NCI-H526 treated with DMSO at 0.1 percent for 48 hours (cell line): Measurements from ENCODE around the gene TAS2R1.

Source experiments
- DNase-seq: peaks from one replicate; lab custom pipeline; 2025; lab: John Stamatoyannopoulos, UW

TAS2R1 gene

DNA sequence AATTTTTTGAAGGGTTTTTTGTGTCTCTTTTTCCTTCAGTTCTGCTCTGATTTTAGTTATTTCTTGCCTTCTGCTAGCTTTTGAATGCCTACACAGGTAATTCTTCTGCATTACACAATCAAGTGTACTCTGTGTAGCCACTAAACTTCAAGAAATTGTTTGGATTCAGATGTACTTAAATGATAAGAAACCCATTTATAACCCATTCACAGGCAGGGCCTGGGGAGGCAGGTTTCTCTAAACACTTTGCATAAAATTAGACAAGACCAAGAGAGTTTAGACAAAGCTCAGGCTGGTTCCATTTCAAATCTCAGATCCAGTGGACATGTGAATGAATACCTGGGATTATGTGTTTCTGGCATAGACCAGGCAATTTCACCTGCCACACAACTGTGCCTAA is 43.0 kb downstream of the TAS2R1 start:
- DNase-seq: no peak

DNA sequence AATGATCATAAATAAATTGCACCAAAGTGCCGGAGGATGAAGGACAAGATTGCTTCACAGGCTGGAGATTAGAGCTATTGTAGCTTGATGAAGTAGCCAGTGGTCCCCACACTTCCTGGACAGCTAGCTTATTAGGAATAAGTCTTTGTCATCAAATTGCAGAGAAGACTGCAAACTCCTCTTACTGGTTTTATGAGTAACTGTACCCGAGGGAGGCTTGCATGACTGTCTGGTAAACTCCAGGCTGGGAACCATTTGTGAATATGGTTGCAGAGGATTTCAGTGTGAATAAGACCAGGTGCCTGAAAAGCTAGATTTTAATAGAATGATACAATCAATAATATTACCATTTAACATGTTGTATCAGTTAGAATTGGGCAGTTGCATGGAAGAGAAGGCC is 47.7 kb downstream of the TAS2R1 start:
- DNase-seq: no peak
